HL-60 (cell line): Measurements from ENCODE around the gene ATE1.

Experiments
- GABPA ChIP-seq: IDR thresholded peaks from 2 replicates; pipeline ENCODE4 v1.6.1; 2012; ENCODE audit warnings: low read depth
- POLR2AphosphoS5 ChIP-seq: IDR thresholded peaks from 2 replicates; pipeline ENCODE4 v1.6.1; 2012; ENCODE audit warnings: low read depth
- TF ChIP-seq, protein P1 (sequence below): IDR thresholded peaks from one replicate; pipeline ENCODE4 v1.5.1; 2011; ENCODE audit warnings: low read length, control low read depth, inconsistent platforms; ENCODE audit not compliant: insufficient read depth
- TF ChIP-seq, protein P2 (sequence below): IDR thresholded peaks from 2 replicates; pipeline ENCODE4 v1.6.1; 2012; ENCODE audit warnings: low read depth; ENCODE audit not compliant: insufficient replicate concordance

DNA sequence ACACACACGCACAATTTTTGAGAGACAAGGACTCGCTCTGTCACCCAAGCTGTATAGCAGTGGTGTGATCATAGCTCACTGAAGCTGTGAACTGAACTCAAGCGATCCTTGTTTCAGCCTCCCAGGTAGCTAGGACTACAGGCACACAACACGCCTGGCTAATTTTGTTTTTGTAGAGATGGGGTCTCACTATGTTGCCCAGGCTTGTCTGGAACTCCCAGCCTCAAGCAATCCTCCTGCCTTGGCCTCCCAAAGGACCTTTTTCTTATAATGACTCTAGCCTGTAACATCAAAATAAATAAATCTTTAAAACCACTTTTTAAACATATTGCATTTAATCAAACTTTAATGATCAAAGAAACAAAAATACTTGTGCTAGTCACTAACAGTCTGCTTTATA, 188.7 kb downstream of the ATE1 start:
- TF ChIP-seq, protein P1, sequence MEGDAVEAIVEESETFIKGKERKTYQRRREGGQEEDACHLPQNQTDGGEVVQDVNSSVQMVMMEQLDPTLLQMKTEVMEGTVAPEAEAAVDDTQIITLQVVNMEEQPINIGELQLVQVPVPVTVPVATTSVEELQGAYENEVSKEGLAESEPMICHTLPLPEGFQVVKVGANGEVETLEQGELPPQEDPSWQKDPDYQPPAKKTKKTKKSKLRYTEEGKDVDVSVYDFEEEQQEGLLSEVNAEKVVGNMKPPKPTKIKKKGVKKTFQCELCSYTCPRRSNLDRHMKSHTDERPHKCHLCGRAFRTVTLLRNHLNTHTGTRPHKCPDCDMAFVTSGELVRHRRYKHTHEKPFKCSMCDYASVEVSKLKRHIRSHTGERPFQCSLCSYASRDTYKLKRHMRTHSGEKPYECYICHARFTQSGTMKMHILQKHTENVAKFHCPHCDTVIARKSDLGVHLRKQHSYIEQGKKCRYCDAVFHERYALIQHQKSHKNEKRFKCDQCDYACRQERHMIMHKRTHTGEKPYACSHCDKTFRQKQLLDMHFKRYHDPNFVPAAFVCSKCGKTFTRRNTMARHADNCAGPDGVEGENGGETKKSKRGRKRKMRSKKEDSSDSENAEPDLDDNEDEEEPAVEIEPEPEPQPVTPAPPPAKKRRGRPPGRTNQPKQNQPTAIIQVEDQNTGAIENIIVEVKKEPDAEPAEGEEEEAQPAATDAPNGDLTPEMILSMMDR, result no peak
- no peak for TF ChIP-seq POLR2AphosphoS5
- TF ChIP-seq, protein P2, sequence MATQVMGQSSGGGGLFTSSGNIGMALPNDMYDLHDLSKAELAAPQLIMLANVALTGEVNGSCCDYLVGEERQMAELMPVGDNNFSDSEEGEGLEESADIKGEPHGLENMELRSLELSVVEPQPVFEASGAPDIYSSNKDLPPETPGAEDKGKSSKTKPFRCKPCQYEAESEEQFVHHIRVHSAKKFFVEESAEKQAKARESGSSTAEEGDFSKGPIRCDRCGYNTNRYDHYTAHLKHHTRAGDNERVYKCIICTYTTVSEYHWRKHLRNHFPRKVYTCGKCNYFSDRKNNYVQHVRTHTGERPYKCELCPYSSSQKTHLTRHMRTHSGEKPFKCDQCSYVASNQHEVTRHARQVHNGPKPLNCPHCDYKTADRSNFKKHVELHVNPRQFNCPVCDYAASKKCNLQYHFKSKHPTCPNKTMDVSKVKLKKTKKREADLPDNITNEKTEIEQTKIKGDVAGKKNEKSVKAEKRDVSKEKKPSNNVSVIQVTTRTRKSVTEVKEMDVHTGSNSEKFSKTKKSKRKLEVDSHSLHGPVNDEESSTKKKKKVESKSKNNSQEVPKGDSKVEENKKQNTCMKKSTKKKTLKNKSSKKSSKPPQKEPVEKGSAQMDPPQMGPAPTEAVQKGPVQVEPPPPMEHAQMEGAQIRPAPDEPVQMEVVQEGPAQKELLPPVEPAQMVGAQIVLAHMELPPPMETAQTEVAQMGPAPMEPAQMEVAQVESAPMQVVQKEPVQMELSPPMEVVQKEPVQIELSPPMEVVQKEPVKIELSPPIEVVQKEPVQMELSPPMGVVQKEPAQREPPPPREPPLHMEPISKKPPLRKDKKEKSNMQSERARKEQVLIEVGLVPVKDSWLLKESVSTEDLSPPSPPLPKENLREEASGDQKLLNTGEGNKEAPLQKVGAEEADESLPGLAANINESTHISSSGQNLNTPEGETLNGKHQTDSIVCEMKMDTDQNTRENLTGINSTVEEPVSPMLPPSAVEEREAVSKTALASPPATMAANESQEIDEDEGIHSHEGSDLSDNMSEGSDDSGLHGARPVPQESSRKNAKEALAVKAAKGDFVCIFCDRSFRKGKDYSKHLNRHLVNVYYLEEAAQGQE, result no peak
- TF ChIP-seq GABPA, result no peak
